NCI-H1105 (cell line): ENCODE results near the gene NCOR2.
"Not testable (repeated sequence)": the region's sequence is repeated elsewhere in the genome, so short reads cannot be mapped to it uniquely, and the experiment has no call there.

ENCODE experiments used
- DNase-seq: peaks from one replicate; lab custom pipeline; 2025; lab: John Stamatoyannopoulos, UW

NCOR2 gene

DNA sequence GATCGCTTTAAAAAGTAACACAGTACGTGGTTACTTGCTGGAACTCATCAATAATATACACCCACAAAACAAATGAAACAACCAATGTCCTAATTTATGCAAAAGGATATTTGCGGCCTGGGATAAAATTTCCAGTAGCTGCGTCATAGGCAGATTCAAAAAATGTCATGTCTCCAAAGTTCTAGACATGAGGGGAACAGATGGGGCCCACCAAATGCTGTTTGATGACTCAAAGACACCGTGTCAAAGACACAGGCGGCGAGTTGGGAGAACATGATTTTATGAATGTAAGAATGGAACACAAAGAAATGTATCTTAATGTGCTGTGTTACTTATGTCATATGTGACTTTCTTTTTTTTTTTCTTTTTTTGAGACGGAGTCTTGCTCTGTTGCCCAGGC, 34.3 kb upstream of the NCOR2 start:
- no peak for DNase-seq

DNA sequence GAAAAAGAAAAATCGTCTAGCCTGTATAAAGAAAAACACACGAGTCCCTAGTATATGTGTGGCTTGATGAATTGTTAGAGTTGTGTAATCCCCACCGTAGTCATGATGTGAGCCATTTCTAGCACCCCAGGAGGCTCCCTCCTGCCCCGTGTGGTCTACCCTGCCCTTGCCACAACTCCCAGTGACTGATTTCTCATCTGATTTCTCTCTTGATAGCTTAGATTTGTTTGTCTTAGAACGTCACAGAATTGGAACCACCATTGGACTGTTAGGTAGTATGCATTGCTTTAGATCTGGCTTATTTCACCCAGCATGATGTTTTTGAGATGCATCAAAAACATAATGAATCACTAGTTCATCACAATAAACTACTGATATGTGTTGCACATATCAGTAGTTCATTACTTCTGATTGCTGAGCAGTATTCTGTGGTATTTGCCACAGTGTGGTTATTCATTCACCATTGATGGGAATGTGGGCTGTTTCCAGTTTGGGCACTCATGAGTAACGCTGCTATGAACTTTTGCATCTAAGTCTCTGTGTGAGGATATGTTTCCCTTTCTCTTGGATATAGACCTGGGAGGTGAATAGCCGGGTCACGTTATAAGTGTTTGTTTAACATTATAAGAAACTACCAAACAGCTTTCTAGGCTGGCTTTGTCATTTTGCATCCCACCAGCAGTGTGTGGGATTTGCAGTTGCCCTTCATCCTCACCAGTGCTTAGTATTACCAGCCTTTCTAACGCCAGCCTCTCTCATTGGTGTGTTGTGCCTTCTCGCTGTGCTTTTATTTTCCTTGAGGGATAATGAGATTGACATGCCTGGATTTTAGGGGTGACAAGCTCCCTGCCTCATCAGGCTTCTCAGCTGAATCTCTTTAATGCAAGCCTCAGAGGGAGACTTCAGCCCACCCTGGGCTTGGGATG, 31.9 kb upstream of the NCOR2 start:
- DNase-seq = no peak

DNA sequence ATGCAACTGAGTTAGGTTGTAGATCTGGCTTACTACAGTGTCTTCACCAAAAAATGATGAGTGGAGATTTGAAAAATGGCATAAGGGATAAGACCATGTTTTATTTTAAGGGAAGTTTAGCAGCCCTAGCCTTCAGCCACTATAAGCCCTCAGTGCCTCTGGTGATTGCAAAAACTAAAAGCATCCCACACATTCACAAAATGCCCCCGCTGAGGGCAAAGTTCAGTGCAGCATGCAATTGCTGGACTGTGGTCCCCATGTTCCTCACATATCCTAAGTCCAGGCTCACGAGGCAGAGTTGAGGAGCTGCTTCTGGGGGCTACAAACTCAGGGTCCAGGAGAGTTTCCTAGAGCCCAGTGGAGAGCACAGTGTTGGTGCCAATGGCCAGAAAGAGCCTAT, 29.6 kb upstream of the NCOR2 start:
- no peak for DNase-seq

DNA sequence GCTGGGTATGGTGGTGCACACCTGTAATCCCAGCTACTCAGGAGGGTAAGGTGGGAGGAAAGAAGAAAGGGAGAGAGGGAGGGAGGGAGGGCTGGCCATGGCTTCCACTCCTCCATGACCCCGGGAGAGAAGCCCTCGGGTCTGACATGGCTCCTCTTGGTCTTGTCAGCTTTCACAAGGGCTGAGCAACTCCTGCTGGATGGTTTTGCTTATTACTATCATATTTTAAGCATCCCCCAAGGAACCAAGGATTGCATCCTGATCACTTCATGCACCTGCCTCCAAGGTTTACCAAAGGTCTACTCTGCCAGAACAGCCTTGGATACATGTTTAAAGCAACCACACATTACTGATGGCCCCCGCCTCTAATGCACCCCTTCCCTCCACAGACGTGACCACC, 28.0 kb upstream of the NCOR2 start:
- DNase-seq = no peak

DNA sequence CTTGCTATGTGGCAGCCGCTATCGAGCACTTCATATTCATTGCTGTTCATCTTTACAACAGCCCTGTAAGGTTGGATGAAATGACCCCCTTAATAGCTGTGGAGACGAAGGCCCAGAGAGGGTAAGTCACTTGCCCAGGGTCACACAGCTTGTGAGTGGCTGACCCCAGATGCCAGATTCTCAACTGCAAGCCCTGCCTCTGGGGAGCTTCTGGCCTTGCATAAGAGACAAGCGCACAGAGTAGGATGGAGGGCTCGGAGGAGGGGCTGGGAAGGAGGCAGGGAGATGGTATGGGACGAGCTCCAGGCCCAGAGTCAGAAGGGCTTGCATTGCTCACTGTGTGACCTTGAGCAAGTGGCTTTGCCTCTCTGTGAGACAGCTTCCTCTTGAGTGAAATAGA, 27.4 kb upstream of the NCOR2 start:
- DNase-seq = no peak

DNA sequence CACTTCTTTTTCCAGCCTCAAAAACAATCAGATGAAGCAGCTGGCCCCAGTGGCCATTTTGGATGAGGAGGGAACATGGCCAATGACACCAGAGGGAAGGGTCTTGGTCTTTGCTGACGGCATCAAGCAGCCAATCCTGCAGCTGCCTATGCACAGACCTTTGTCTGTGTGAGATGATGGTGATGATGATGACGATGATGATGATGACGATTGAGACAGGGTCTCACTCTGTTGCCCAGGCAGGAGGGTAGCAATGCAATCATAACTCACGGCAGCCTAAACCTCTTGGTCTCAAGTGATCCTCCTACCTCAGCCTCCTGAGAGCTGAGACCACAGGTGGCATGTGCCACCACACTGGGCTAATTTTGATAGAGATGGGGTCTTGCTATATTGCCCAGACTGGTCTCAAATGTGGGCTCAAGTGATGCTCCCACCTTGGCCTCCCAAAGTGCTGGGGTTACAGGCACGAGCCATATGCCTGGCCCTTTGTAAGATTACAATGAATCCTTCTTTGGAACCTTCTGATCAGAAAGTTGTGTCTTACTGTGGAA, 26.5 kb upstream of the NCOR2 start:
- DNase-seq = no peak

DNA sequence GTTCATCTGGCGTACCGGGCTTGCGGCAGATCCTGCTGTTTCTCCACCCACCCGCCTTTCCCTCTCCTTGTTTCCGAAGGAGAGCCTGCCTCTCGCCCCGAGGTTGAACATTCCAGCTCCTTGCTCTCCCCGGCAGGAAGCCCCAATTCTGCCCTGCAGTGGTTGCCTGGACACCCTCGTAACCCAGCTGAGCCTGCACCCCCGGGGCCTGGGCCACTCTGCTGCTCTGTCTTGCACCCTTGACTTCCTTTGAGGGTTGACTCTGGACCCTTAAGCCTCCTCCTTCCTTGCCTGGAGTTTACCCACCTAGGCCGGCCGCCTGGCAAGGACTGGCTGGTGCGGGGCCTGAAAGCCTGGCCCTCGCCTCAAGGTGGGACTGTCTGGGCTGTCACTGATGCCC, 25.8 kb upstream of the NCOR2 start:
- no peak for DNase-seq

DNA sequence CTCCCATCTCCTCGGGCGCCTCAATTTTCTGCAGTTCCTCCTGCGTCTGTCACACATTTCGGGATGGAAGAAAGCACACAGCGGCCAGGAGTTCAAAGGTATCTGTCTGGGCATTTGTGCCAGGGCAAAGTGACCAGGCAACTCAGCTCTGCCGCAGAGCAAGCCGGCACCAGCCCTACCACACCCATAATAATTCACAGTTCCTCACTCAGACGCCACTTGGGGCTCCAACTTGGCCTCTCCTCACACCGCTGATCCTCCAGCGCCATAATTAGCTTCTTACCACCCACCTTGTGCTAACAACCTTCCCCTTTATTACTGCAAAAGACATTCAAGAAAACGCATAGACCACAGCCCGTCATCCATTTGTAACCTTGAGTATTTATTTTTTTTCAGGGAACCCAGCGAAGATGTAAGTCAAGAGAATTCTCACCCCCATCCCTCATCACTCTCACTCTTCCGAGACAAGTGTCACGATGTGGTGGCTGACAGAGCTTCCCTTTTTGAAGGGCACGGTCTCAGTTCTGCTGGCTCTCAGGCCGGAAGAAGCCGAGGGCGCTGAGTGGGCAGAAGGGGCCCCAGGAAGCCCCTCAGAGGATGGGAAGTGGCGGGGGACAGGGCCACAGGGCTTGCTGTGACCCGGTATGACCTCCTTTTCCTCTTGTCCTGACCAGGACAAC, 25.2 kb upstream of the NCOR2 start:
- DNase-seq = no peak

DNA sequence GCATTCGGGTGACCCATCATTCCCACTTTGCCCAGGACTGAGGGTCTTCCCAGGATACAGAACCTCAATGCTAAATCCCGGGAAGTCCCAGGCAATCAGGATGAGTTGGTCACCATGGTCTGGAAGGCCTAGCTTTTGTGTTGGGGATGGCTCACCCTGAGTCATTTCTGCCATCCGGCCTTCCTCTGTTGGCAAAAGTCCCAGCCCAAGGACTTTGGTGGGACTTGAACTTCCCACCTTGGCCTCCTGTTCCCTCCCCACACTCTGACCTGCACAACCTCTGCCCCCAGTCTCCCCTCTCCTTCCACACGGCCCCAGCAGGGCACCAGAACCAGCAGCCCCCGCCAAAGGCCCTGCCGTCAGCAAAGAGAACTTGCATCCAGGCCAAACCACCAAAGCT, 24.6 kb upstream of the NCOR2 start:
- DNase-seq = no peak

DNA sequence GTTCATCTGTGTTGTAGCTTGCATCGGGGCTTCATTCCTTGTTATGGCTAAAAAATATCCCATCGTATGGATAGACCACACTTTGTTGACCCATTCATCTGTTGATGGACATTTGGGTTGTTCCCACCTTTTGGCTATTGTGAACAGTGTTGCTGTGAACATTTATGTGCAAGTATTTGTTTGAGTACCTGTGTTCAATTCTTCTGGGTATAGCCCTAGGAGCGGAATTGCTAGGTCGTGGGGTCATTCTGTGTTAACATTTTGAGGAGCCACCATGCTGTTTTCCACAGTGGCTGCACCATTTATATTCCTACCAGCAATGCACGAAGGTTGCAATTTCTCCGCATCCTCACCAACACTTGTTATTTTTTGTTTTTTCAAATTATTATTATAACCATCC, 23.0 kb upstream of the NCOR2 start:
- no peak for DNase-seq

DNA sequence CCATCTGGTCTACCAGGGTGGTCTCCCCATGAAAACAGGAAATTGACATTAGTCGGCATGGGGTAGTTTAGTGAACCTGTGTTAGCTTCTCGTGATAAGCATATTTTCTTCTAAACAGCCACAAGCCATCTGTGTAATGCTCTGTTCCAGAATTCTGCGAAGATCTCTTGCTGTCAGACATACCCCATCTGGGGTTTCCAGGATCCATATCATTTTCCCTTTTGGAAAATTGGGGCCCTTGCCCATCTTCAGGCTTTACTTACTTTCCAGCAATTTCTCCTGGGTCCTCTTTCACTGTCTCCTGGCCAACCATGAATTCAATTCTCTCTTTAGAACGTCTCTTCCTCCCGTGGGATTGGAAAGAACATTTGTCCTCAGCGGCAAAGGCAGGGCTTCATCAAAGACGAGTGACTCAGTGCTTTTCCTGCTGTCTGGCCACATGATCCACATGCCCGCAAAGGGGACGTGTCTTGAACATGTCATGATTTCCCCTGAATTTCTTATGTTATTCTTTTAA, 21.4 kb upstream of the NCOR2 start:
- no peak for DNase-seq

DNA sequence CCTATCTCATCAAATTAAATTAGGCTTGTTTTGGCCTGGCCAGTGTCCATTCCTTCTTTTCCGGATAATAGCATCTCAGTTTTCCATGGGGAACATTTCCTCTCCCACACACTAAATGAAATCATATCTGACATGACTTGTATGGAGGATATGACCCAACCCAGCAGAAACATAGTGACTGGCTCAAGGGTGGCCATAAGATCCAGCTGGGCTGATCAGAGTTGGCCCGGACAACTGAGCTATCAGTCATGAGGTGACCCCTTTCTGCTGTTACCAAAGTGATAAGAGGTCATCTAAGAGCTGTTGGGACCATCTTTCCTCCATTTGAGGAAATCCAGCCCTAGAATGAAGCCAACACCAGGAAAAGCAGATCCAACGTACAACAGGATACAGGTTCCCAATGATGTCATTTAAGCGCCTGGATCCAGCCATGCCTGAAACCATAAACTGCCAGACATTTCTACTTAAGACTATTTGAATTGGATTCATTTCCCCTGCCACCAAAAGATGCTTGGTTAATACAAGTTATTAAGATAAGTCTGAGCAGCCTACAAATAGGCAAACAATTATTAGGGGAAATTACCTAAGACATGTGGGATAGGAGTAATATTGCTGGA, 20.7 kb upstream of the NCOR2 start:
- DNase-seq = no peak

DNA sequence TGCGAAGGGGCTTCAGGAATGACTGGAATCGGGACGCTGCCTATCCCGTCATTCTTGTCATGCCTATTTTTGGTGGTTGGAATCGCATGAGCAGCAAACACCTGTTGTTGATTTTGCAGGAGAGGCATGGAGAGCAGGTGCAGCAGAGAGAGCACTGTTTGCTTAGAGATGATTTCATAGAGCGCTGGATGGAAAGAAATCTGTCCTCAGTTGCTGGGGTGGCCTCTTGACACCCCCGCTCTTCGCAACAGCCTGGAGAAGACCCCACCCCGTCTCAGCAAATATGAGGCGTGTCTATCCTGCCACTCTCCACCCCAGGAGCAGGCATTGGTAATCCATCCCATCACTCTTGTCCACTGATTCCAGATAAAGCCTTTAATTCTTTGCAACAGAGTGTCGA, 19.3 kb upstream of the NCOR2 start:
- peak; percentile 83 for DNase-seq

DNA sequence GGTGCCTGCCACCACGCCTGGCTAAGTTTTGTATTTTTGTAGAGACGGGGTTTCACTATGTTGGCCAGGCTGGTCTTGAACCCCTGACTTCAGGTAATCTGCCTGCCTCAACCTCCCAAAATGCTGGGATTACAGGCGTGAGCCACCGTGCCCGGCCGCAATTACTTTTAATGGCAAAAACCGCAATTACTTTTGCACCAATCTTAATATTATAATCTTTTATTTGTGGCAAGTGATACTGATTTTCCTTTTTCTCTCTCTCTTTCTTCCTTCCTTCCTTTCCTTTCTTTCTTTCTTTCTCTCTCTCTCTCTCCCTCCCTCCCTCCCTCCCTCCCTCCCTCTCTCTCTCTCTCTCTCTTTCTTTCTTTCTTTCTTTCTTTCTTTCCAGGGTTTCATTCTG, 17.1 kb upstream of the NCOR2 start:
- not testable (repeated sequence) for DNase-seq

DNA sequence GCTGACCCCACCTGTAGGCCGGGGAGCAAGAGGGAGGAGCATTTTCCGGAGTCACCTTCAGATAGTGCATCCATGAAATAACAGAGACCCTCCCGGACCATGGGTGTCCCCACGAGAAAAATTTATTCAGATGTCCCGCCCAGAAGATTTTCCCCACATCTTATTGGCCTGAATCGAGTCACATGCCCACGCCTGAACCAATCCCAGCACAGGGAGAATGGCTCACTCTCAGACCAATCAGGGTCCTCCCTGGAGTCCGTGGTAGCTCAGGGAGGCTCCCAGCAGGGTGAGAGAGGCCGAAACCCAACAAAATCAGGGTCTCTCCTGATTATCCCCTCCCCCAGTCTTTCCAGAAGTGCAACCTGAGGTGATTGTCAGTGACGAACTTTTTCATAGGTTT, 16.4 kb upstream of the NCOR2 start:
- no peak for DNase-seq

DNA sequence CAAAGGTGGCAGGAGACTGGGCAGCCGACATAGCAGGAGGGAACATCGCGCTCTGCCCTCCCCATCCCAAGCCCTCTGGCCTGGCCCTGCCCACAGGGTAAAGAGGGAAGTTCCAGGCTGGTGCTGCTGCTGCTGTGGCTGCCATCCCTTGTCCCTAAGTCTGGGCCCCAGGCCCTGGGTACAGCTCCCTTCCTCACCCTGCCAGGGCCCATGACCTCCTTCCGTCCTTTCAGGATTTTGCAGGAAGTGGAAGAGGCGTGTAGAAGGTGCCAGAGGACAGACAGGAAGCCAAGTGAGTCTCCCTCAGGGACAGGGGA, 14.7 kb upstream of the NCOR2 start:
- DNase-seq = no peak

DNA sequence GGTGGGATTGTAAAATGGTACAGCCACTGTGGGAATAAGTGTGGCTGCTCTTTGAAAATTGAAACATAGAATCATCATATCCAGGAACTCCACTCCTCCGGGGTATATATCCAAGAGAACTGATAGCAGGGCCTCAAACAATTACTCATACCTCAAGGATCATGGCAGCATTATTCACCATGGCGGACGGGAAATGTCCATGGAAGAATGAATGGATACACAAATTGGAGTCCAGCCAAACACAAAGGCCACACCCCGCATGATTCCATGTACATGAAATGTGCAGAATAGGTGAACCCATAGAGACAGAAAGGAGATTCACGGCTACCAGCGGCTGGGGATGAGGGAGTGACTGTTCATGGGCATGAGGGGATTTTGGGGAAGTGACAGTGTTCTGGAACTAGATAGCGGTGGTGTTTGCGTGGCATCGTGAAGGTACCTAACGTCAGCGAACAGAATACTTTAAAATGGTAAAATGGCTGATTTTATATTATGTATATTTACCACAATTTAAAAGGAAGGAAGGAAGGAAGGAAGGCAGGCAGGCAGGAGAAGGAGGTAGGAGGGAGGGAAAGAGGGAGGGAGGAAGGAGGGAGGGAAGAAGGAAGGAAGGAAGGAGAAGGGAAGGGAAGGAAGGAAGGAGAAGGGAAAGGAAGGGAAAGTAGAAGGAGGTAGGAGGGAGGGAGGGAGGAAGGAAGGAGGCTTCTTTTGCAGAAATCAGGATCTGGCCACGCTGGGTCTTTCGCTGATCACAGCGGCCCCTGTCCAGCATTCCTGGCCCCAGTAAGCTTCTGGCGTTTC, 14.1 kb upstream of the NCOR2 start:
- no peak for DNase-seq

DNA sequence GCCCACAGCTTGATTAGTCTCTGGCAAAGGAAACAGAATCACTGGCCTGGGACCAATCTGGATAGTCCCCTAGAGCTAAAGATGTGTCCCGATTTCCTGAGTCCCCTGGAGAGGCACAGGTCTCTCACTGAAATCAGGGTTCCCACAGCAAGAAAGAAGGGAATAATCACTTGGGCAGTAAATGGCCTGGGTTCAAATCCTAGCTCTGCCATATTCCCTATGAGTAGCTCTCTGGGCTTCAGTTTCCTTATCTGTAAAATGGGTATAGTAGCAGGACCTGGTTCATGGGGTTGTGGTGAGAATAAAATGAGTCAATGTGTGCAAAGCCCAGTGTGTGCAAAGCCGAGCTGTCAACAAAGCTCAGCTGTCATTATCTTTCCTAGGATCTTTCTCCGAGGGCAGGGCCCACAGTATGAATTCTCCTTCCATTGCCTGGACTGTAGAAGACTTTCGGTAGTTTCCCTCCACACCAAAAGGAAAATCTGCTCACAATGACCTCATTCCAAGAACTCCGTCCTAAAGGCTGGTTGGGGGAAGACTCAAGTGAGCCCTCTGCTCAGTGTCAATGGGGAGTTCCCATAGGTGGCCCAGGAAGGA, 12.6 kb upstream of the NCOR2 start:
- DNase-seq = no peak

DNA sequence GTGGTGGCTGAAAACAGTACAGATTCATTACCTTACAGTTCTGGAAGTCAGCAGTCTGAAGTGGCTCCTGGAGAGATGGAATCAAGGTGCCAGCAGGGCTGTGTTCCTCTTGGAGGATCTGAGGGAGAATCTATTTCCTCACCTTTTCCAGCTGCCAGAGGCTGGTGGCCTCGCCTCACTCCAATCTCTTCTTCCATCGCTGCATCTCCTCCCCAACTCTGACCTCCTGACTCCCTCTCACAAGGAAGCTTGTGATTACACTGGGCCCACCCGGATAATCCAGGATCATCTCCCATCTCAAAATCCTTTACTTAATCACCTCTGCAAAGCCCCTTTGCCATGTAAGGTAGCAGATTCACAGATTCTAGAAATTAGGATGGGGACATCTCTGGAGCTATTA, 11.4 kb upstream of the NCOR2 start:
- DNase-seq = no peak

DNA sequence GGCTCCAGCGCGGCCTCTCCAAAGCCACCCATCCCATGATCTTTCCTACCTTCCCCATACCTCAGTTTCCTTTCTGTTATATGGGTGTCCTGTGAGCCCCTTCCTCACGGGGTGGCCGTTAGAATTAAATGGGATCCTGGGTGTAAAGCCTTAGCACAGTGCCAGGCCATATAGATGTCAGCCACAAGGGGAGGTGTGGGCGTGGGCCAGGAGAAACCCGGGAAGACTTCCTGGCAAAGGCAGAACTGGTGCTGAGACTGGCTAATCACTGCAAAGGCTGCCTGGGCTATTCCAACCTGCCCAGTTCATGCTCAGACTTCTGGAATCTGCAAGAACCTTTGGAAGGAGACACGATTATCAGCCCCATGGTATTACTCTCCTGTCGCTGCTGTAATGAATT, 11.0 kb upstream of the NCOR2 start:
- no peak for DNase-seq

DNA sequence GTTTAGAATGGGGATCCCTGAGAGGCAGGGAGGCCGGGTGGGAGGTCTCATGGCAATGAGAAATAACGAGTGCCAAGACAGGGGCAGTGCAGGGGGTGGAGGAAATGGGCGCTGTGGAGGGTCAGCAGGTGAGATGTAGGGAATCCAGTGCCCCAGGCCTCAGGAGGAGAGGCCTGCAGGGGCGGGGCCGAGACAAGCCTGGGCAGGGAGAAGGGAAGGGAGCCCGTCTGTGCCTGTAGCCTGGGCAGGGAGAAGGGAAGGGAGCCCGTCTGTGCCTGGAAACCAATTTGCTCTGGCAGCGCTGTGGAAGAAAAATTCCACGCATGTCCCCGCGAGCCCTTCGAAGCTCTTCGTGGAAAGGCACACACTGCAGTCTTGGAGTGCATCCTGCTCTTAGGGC, 10.6 kb upstream of the NCOR2 start:
- peak; percentile 16 for DNase-seq

DNA sequence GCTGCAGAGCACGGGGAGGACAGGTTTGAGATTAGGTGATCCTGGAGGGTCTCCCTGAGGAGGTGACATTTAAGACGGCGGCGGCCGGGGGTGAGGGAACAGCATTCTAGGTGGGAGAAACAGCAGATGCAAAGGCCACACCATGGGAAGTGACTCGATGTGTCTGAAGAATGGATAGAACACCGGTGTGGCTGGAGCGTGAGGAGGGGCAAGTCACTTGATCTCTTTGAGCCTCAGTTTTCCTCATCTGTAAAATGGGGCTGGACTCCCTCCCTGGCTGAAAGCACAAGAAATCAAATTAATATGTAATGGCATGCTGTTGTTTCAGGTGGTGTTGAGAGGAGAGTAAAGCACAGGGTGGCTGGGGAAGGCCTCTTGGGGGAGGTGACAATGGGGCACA, 10.0 kb upstream of the NCOR2 start:
- DNase-seq = no peak
